Neural cell (in vitro differentiated cells): ENCODE measurements around the gene CENPN. TPM values are rescaled to one million over a fixed set of nuclear protein-coding genes. Genes with fewer than 3 reads are reported as not detected.

Experiments
- H2AFZ ChIP-seq: fragments of 200-600, 300-800 bp; sonication (generic), shearing (Covaris generic); 2 replicates; pipeline ENCODE4 v1.6.0; 2014; ENCODE audit warnings: low read depth, mild to moderate bottlenecking, antibody characterized with exemption, low read length, moderate library complexity
- H3F3A ChIP-seq: fragments of 200-600 bp; shearing (Covaris generic); 2 replicates; pipeline ENCODE4 v1.6.1; 2016; ENCODE audit warnings: mild to moderate bottlenecking, moderate library complexity, mixed read lengths, antibody characterized with exemption, low read length; ENCODE audit not compliant: insufficient read depth, poor library complexity, severe bottlenecking
- H3K27ac ChIP-seq: fragments of 200-600, 300-800 bp; sonication (generic), shearing (Covaris generic); 2 replicates; pipeline ENCODE4 v1.5.1; 2014; ENCODE audit warnings: mild to moderate bottlenecking, low read length, moderate library complexity
- H3K27me3 ChIP-seq: fragments of 300-800, 200-600 bp; sonication (generic), shearing (Covaris generic); 2 replicates; pipeline ENCODE4 v1.6.0; 2014; ENCODE audit warnings: mild to moderate bottlenecking, low read depth, low read length, moderate library complexity; ENCODE audit not compliant: insufficient read depth
- H3K36me3 ChIP-seq: fragments of 300-800, 200-600 bp; sonication (generic), shearing (Covaris generic); 2 replicates; pipeline ENCODE4 v1.5.1; 2014; ENCODE audit warnings: mild to moderate bottlenecking, antibody characterized with exemption, low read length, moderate library complexity; ENCODE audit not compliant: insufficient read depth
- H3K4me2 ChIP-seq: fragments of 300-800, 200-600 bp; sonication (generic), shearing (Covaris generic); 2 replicates; pipeline ENCODE4 v1.6.0; 2014; ENCODE audit warnings: mild to moderate bottlenecking, low read length
- H3K4me3 ChIP-seq: fragments of 300-800, 200-600 bp; sonication (generic), shearing (Covaris generic); 2 replicates; pipeline ENCODE4 v1.5.1; 2014; ENCODE audit warnings: mild to moderate bottlenecking, low read length, moderate library complexity
- H3K79me2 ChIP-seq: fragments of 200-600 bp; shearing (Covaris generic); replicated peaks from 2 replicates; pipeline ENCODE4 v1.6.0; 2014; ENCODE audit warnings: mild to moderate bottlenecking, low read length, moderate library complexity; ENCODE audit not compliant: insufficient read depth
- H3K9ac ChIP-seq: fragments of 300-800, 200-600 bp; sonication (generic), shearing (Covaris generic); 2 replicates; pipeline ENCODE4 v1.6.1; 2016; ENCODE audit warnings: mild to moderate bottlenecking, low read length, mixed read lengths
- H3K9me2 ChIP-seq: fragments of 200-600 bp; shearing (Covaris generic); 2 replicates; pipeline ENCODE4 v1.6.1; 2016; ENCODE audit warnings: mild to moderate bottlenecking, low read length, mixed read lengths; ENCODE audit not compliant: insufficient read depth
- H3K9me3 ChIP-seq: fragments of 200-600, 300-800 bp; sonication (generic), shearing (Covaris generic); 2 replicates; pipeline ENCODE4 v1.6.1; 2016; ENCODE audit warnings: mild to moderate bottlenecking, mixed run types, low read length, moderate library complexity, mixed read lengths
- H4K20me1 ChIP-seq: fragments of 200-600 bp; shearing (Covaris generic); 2 replicates; pipeline ENCODE4 v1.6.1; 2016; ENCODE audit warnings: mild to moderate bottlenecking, mixed run types; ENCODE audit not compliant: insufficient read depth
- EP300 ChIP-seq: fragments of 450-650 bp; conservative IDR thresholded peaks from 2 replicates; pipeline ENCODE4 v1.6.1; 2014; ENCODE audit warnings: antibody characterized with exemption, mild to moderate bottlenecking, moderate library complexity; ENCODE audit not compliant: poor library complexity, severe bottlenecking
- EZH2 ChIP-seq: fragments of 200-600, 300-800 bp; shearing (Covaris generic), sonication (generic); IDR thresholded peaks from 2 replicates; pipeline ENCODE4 v1.6.1; 2014; ENCODE audit warnings: antibody characterized with exemption, low read length, borderline replicate concordance, mild to moderate bottlenecking; ENCODE audit not compliant: insufficient read depth, poor library complexity, severe bottlenecking
- MXI1 ChIP-seq: fragments of 450-650 bp; conservative IDR thresholded peaks from 2 replicates; pipeline ENCODE4 v1.6.1; 2014; ENCODE audit warnings: antibody characterized with exemption, mild to moderate bottlenecking; ENCODE audit not compliant: poor library complexity, severe bottlenecking
- POLR2AphosphoS5 ChIP-seq: IDR thresholded peaks from 2 replicates; pipeline ENCODE4 v1.6.1; 2012
- RAD21 ChIP-seq: fragments of 450-650 bp; conservative IDR thresholded peaks from 2 replicates; pipeline ENCODE4 v1.6.1; 2014; ENCODE audit warnings: antibody characterized with exemption, mild to moderate bottlenecking, moderate library complexity
- SMC3 ChIP-seq: fragments of 450-650 bp; conservative IDR thresholded peaks from 2 replicates; pipeline ENCODE4 v1.6.1; 2014; ENCODE audit warnings: antibody characterized with exemption, mild to moderate bottlenecking, moderate library complexity; ENCODE audit not compliant: poor library complexity
- TAF1 ChIP-seq: IDR thresholded peaks from 2 replicates; pipeline ENCODE4 v1.6.1; 2012; ENCODE audit warnings: low read depth
- polyA plus RNA-seq: library from polyadenylated mRNA; depleted of rRNA; stranded (reverse); fragments of >200 nt; gene quantifications from 2 replicates; pipeline ENCODE4 v1.2.3, GENCODE V29; 2014
- TF ChIP-seq, protein P1 (sequence below): IDR thresholded peaks from 2 replicates; pipeline ENCODE4 v1.6.1; 2012; ENCODE audit warnings: borderline replicate concordance
- TF ChIP-seq, protein P2 (sequence below): fragments of 450-650 bp; IDR thresholded peaks from 2 replicates; pipeline ENCODE4 v1.5.1; 2014; ENCODE audit warnings: antibody characterized with exemption, mild to moderate bottlenecking, moderate library complexity; ENCODE audit not compliant: poor library complexity, severe bottlenecking

CENPN gene
- polyA plus RNA-seq, 1 donor from 2014 or later, result 1.9 TPM

DNA sequence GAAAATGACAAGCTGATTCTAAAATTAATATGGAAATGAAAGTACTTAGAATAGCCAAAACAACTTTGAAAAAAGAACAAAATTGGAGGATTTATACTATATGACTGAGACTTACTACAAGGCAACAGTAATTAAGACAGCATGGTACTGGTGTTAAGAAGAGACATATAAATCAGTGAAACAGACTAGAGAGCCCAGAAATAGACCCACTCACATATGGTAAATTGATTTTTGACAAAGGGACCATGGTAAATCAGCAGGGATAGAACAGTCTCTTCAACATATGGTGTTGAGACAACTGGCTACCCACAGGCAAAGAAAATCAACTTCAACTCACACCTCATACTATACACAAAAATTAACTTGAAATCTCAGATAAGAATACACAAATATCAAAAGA lies 13.2 kb upstream of the CENPN start:
- no peaks in the 10 kb centered on the region for H3K9me2 ChIP-seq
- TF ChIP-seq TAF1 (no peak), SMC3 (no peak), EZH2 (no peak), EP300 (no peak), MXI1 (no peak), RAD21 (no peak), POLR2AphosphoS5 (no peak)
- TF ChIP-seq, protein P1, sequence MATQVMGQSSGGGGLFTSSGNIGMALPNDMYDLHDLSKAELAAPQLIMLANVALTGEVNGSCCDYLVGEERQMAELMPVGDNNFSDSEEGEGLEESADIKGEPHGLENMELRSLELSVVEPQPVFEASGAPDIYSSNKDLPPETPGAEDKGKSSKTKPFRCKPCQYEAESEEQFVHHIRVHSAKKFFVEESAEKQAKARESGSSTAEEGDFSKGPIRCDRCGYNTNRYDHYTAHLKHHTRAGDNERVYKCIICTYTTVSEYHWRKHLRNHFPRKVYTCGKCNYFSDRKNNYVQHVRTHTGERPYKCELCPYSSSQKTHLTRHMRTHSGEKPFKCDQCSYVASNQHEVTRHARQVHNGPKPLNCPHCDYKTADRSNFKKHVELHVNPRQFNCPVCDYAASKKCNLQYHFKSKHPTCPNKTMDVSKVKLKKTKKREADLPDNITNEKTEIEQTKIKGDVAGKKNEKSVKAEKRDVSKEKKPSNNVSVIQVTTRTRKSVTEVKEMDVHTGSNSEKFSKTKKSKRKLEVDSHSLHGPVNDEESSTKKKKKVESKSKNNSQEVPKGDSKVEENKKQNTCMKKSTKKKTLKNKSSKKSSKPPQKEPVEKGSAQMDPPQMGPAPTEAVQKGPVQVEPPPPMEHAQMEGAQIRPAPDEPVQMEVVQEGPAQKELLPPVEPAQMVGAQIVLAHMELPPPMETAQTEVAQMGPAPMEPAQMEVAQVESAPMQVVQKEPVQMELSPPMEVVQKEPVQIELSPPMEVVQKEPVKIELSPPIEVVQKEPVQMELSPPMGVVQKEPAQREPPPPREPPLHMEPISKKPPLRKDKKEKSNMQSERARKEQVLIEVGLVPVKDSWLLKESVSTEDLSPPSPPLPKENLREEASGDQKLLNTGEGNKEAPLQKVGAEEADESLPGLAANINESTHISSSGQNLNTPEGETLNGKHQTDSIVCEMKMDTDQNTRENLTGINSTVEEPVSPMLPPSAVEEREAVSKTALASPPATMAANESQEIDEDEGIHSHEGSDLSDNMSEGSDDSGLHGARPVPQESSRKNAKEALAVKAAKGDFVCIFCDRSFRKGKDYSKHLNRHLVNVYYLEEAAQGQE, result no peak
- TF ChIP-seq, protein P2, sequence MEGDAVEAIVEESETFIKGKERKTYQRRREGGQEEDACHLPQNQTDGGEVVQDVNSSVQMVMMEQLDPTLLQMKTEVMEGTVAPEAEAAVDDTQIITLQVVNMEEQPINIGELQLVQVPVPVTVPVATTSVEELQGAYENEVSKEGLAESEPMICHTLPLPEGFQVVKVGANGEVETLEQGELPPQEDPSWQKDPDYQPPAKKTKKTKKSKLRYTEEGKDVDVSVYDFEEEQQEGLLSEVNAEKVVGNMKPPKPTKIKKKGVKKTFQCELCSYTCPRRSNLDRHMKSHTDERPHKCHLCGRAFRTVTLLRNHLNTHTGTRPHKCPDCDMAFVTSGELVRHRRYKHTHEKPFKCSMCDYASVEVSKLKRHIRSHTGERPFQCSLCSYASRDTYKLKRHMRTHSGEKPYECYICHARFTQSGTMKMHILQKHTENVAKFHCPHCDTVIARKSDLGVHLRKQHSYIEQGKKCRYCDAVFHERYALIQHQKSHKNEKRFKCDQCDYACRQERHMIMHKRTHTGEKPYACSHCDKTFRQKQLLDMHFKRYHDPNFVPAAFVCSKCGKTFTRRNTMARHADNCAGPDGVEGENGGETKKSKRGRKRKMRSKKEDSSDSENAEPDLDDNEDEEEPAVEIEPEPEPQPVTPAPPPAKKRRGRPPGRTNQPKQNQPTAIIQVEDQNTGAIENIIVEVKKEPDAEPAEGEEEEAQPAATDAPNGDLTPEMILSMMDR, result no peak
- no peaks in the 10 kb centered on the region for H3F3A ChIP-seq
- H3K4me2 ChIP-seq, result no peak overlapping the region
- no peaks in the 10 kb centered on the region for H4K20me1 ChIP-seq
- H2AFZ ChIP-seq, result no peak overlapping the region
- H3K4me3 ChIP-seq, result no peak overlapping the region
- H3K9me3 ChIP-seq, result no peaks in the 10 kb centered on the region
- peaks cover 15% of the 10 kb centered on the region for H3K79me2 ChIP-seq
- H3K27ac ChIP-seq, result no peak overlapping the region
- no peak overlapping the region for H3K9ac ChIP-seq
- no peaks in the 10 kb centered on the region for H3K36me3 ChIP-seq
- H3K27me3 ChIP-seq, result no peaks in the 10 kb centered on the region

DNA sequence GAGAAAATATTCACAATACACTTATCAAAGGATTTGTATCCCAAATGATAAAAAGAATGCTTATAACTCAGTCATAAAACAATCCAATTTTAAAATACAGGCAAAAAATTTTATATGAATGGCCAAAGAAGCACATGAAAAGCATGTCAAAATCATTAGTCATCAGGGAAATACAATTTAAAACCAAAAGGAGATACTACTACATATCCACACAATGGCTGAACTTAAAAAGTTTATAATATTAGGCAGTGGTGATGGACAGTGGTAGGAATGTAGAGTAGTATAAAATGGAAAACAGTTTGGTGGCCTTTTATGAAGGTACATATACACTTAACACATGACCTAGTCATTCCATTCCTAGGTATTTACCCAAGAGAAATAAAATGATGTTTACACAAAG lies 12.6 kb upstream of the CENPN start:
- no peak for TF ChIP-seq POLR2AphosphoS5
- Histone ChIP-seq H3K27ac (no peak overlapping the region), H3K4me3 (no peak overlapping the region), H2AFZ (no peak overlapping the region), H3K27me3 (no peaks in the 10 kb centered on the region), H3K36me3 (no peaks in the 10 kb centered on the region), H3K9me3 (no peaks in the 10 kb centered on the region), H3K9ac (no peak overlapping the region), H3K79me2 (peaks cover 18% of the 10 kb centered on the region), H3F3A (no peaks in the 10 kb centered on the region), H3K9me2 (no peaks in the 10 kb centered on the region), H4K20me1 (no peaks in the 10 kb centered on the region), H3K4me2 (no peak overlapping the region)

DNA sequence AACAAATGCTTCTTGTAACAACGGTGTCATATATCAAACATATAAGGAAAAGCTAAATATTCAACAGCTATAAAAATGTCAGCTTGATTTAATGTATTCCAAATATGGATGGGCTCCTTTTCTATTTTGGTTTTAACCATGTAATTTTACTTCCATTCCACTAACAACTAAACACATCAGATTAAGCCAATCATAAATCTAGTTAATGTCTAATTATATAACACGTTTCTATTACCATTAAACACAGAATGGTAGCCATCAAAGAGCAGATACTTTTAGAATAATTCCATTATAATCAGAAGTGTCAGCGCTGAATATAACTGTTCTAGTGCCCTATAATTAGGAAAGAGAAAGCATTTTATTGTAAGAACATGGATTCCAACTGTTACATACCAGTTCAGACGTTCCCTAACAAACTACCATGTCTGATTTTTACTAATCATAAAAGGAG lies 10.3 kb upstream of the CENPN start:
- Histone ChIP-seq H3K27me3 (no peaks in the 10 kb centered on the region), H3F3A (no peaks in the 10 kb centered on the region), H4K20me1 (no peaks in the 10 kb centered on the region), H3K4me2 (no peak overlapping the region), H3K9ac (no peak overlapping the region), H2AFZ (no peak overlapping the region), H3K9me2 (no peaks in the 10 kb centered on the region), H3K36me3 (no peaks in the 10 kb centered on the region), H3K9me3 (no peaks in the 10 kb centered on the region), H3K27ac (no peak overlapping the region), H3K79me2 (peaks cover 27% of the 10 kb centered on the region), H3K4me3 (no peak overlapping the region)
- no peak for TF ChIP-seq EZH2
